Measurements from ENCODE around the gene EYS. TPM values are rescaled to one million over a fixed set of nuclear protein-coding genes. Genes with fewer than 3 reads are reported as not detected.

Gene EYS
- total RNA-seq, 2 experiments from 2014 or later: not detected

DNA sequence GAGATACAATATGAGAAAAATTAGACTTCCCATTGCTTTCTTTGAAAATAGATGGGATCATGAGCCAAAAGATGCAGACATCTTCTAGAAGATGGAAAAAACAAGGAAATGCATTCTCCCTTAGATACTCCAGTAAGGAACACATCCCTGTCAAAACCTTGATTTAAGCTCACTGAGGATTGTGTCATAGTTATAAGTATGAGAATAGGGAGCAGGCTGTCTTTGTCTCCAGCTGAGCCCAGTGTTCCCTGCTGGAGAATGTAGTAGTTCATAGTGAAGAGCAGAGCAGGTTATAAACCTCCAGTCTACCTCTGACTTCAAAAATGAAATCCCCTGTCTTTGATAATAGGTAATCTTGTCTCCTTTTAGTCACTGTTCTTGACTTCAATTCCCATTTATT, 1481.5 kb downstream of the EYS start:
- Histone ChIP-seq H3K27ac (ENCODE audit: low read depth in 1 of 2, low read length in 2 of 2) (no peak overlapping the region), H3K27me3 (ENCODE audit: control insufficient read depth in 1 of 2, insufficient read depth in 2 of 2, low read length in 2 of 2) (no peaks in the 10 kb centered on the region), H3K4me1 (ENCODE audit: insufficient read depth, low read length) (no peaks in the 10 kb centered on the region), H3K36me3 (ENCODE audit: insufficient read depth, low read length) (no peaks in the 10 kb centered on the region), H3K4me3 (ENCODE audit: low read length) (no peak overlapping the region), H3K9me3 (ENCODE audit: control insufficient read depth in 1 of 2, insufficient read depth in 1 of 2, low read length in 2 of 2) (no peaks in the 10 kb centered on the region)
- H3K4me1 Mint-ChIP-seq (ENCODE audit: low read depth): no peaks in the 10 kb centered on the region
- H3K27ac Mint-ChIP-seq: no peak overlapping the region
- H3K9me3 Mint-ChIP-seq: peaks cover 4% of the 10 kb centered on the region
- intact Hi-C loops (cut with DNase I, micrococcal nuclease): no loop called here
- H3K36me3 Mint-ChIP-seq (ENCODE audit: low read depth): no peaks in the 10 kb centered on the region
- POLR2A ChIA-PET: no interaction called here
- TF ChIP-seq, protein P1, sequence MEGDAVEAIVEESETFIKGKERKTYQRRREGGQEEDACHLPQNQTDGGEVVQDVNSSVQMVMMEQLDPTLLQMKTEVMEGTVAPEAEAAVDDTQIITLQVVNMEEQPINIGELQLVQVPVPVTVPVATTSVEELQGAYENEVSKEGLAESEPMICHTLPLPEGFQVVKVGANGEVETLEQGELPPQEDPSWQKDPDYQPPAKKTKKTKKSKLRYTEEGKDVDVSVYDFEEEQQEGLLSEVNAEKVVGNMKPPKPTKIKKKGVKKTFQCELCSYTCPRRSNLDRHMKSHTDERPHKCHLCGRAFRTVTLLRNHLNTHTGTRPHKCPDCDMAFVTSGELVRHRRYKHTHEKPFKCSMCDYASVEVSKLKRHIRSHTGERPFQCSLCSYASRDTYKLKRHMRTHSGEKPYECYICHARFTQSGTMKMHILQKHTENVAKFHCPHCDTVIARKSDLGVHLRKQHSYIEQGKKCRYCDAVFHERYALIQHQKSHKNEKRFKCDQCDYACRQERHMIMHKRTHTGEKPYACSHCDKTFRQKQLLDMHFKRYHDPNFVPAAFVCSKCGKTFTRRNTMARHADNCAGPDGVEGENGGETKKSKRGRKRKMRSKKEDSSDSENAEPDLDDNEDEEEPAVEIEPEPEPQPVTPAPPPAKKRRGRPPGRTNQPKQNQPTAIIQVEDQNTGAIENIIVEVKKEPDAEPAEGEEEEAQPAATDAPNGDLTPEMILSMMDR (IDR thresholded peaks at IDR 0.05): no peak
- no peaks in the 10 kb centered on the region for H3K27me3 Mint-ChIP-seq
- CTCF ChIA-PET: no interaction called here
- ATAC-seq (ENCODE audit: poor library complexity) (no peak), DNase-seq (no peak)
- no peak overlapping the region for H3K4me3 Mint-ChIP-seq

DNA sequence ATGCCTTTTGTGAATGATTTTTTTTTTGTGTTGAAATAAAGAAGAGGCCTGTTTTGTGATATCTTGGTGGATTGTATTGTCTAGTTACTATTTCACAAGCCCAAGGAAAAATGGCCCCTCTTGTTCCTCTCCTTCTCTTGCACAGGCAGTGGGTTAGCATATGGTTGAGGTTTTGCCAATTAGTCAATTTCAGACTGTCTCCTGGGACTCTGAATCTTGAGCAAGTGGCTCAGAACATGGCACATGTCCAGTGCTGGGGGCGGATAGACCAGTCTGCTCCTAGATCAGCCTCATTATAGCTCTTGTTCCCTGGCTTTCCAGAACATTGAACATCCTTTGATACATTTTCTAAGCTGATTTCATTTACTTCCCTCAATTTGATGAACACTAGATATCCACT, 1482.2 kb downstream of the EYS start:
- Mint-ChIP-seq H3K36me3 (ENCODE audit: low read depth) (no peaks in the 10 kb centered on the region), H3K27me3 (no peaks in the 10 kb centered on the region), H3K9me3 (peaks cover 4% of the 10 kb centered on the region), H3K27ac (no peak overlapping the region), H3K4me3 (no peak overlapping the region), H3K4me1 (ENCODE audit: low read depth) (no peaks in the 10 kb centered on the region)
- Histone ChIP-seq H3K27ac (ENCODE audit: low read depth in 1 of 2, low read length in 2 of 2) (no peak overlapping the region), H3K27me3 (ENCODE audit: control insufficient read depth in 1 of 2, insufficient read depth in 2 of 2, low read length in 2 of 2) (no peaks in the 10 kb centered on the region), H3K9me3 (ENCODE audit: control insufficient read depth in 1 of 2, insufficient read depth in 1 of 2, low read length in 2 of 2) (no peaks in the 10 kb centered on the region), H3K4me3 (ENCODE audit: low read length) (no peak overlapping the region), H3K4me1 (ENCODE audit: insufficient read depth, low read length) (no peaks in the 10 kb centered on the region), H3K36me3 (ENCODE audit: insufficient read depth, low read length) (no peaks in the 10 kb centered on the region)
- CTCF ChIA-PET: no interaction called here
- ATAC-seq (ENCODE audit: poor library complexity) (no peak), DNase-seq (no peak)
- POLR2A ChIA-PET: no interaction called here
- intact Hi-C loops (cut with DNase I, micrococcal nuclease): no loop called here
- TF ChIP-seq, protein P1 (IDR thresholded peaks at IDR 0.05): no peak

- H3K27ac Mint-ChIP-seq: no peak overlapping the region
- H3K36me3 Mint-ChIP-seq (ENCODE audit: low read depth): no peaks in the 10 kb centered on the region
- peaks cover 8% of the 10 kb centered on the region for H3K9me3 Mint-ChIP-seq
- intact Hi-C loops (cut with DNase I, micrococcal nuclease): no loop called here
- no peak for DNase-seq
- peaks cover 0 to 3% of the 10 kb centered on the region in 2 experiments for H3K9me3 ChIP-seq (ENCODE audit: control insufficient read depth in 1 of 2, insufficient read depth in 1 of 2, low read length in 2 of 2)
- ATAC-seq (ENCODE audit: poor library complexity): no peak
- H3K27me3 Mint-ChIP-seq: no peaks in the 10 kb centered on the region
- no peaks in the 10 kb centered on the region for H3K4me1 ChIP-seq (ENCODE audit: insufficient read depth, low read length)
- H3K4me1 Mint-ChIP-seq (ENCODE audit: low read depth): no peaks in the 10 kb centered on the region
- no peak overlapping the region for H3K4me3 Mint-ChIP-seq
- no peaks in the 10 kb centered on the region for H3K27me3 ChIP-seq (ENCODE audit: control insufficient read depth in 1 of 2, insufficient read depth in 2 of 2, low read length in 2 of 2)
- no peak overlapping the region for H3K4me3 ChIP-seq (ENCODE audit: low read length)
- TF ChIP-seq, protein P1 (IDR thresholded peaks at IDR 0.05): no peak
- H3K36me3 ChIP-seq (ENCODE audit: insufficient read depth, low read length): no peaks in the 10 kb centered on the region
- POLR2A ChIA-PET: no interaction called here
- CTCF ChIA-PET: no interaction called here
- H3K27ac ChIP-seq (ENCODE audit: low read depth in 1 of 2, low read length in 2 of 2): no peak overlapping the region
Measured at GRCh38 chr6:64221776-64222175, 1485.2 kb downstream of the EYS start.
